Activated CD4-positive, alpha-beta T cell treated with anti-CD3 and anti-CD28 coated beads, Interleukin-2, amount 50 U/mL, for 1 hour (primary cell): ENCODE data around the gene CPSF3.
"Not testable (repeated sequence)": the region's sequence is repeated elsewhere in the genome, so short reads cannot be mapped to it uniquely, and the experiment has no call there.

Experiments used
- DNase-seq: peaks from one replicate; pipeline ENCODE4 v3.0.0-alpha.2; 2020

Gene CPSF3

GRCh38 chr2:9472511-9472910 is 49.1 kb downstream of the CPSF3 start:
- no peak for DNase-seq

- no peak for DNase-seq
Measured at GRCh38 chr2:9473308-9473984, 50.0 kb downstream of the CPSF3 start.

GRCh38 chr2:9473985-9474360 is 50.5 kb downstream of the CPSF3 start:
- DNase-seq = peak; percentile 70

GRCh38 chr2:9474361-9475057 is 51.1 kb downstream of the CPSF3 start, which contains the start of gene IAH1:
Gene IAH1 (plus strand): TSS chr2:9474551. CDS start chr2:9474567, 16 bp downstream.
- DNase-seq = peak; percentile 73

- DNase-seq = no peak
Measured at GRCh38 chr2:9477914-9478313, 54.5 kb downstream of the CPSF3 start.

GRCh38 chr2:9478526-9478925 is 55.1 kb downstream of the CPSF3 start:
- no peak for DNase-seq

- DNase-seq = no peak
Measured at GRCh38 chr2:9480157-9480556, 56.7 kb downstream of the CPSF3 start.

- DNase-seq = no peak
Measured at GRCh38 chr2:9483107-9483506, 59.7 kb downstream of the CPSF3 start.

GRCh38 chr2:9484533-9484932 is 61.1 kb downstream of the CPSF3 start:
- DNase-seq = no peak

GRCh38 chr2:9488583-9489547 is 65.4 kb downstream of the CPSF3 start:
- DNase-seq = no peak

GRCh38 chr2:9490789-9491188 is 67.3 kb downstream of the CPSF3 start:
- DNase-seq = no peak

- no peak for DNase-seq
Measured at GRCh38 chr2:9492927-9493326, 69.5 kb downstream of the CPSF3 start.

GRCh38 chr2:9493478-9493877 is 70.0 kb downstream of the CPSF3 start:
- no peak for DNase-seq

GRCh38 chr2:9494081-9494480 is 70.6 kb downstream of the CPSF3 start:
- no peak for DNase-seq

- DNase-seq = no peak
Measured at GRCh38 chr2:9497017-9497416, 73.6 kb downstream of the CPSF3 start.

- no peak for DNase-seq
Measured at GRCh38 chr2:9498210-9498609, 74.8 kb downstream of the CPSF3 start.

- DNase-seq = no peak
Measured at GRCh38 chr2:9508931-9509330, 85.5 kb downstream of the CPSF3 start.

GRCh38 chr2:9513946-9514345 is 90.5 kb downstream of the CPSF3 start:
- DNase-seq = not testable (repeated sequence)

- no peak for DNase-seq
Measured at GRCh38 chr2:9517118-9517782, 93.8 kb downstream of the CPSF3 start.

- no peak for DNase-seq
Measured at GRCh38 chr2:9518163-9518562, 94.7 kb downstream of the CPSF3 start.

- DNase-seq = no peak
Measured at GRCh38 chr2:9518780-9519179, 95.3 kb downstream of the CPSF3 start.

- no peak for DNase-seq
Measured at GRCh38 chr2:9519250-9519649, 95.8 kb downstream of the CPSF3 start.
